ENCODE results near the gene RIN2.

Gene RIN2

GRCh38 chr20:19758133-19758500 is at the start of gene RIN2:
RIN2 (plus strand) TSS chr20:19758258; CDS start chr20:19889602, 131,344 bp downstream.
- DNase-seq: no peak

DNA sequence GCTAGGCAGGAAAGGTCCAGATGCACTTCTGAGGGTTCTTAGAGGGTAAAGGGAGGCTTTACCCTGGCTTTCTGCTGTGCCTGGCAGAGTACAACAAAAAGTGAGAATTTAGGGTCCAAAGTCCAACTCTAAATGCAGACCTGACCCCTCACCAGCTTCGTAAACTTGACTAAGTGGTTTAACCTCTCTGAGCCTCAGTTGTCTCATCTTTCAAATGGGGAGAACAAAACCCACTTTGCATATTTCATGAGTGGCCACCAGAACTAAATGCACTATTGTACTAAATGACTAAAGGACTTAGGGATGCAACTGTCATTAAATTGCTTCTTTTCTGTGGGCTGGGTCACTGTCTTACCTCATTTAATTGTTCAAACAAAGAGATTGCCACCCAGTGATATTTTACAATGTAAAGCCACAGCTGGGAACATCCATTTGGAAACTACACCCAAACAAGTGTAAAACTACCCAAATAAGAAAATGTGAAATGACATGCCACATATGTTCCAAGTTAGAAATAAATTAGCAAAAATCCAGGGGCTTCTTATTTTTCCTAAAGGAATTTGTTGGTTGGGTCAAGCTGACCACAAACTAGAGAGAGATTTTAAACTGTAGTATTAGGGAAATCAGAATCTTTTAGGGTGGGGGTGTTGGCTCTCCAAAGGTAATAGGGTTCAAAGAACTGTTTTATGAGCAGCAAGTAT is 48.3 kb upstream of the RIN2 start:
- no peak for DNase-seq

DNA sequence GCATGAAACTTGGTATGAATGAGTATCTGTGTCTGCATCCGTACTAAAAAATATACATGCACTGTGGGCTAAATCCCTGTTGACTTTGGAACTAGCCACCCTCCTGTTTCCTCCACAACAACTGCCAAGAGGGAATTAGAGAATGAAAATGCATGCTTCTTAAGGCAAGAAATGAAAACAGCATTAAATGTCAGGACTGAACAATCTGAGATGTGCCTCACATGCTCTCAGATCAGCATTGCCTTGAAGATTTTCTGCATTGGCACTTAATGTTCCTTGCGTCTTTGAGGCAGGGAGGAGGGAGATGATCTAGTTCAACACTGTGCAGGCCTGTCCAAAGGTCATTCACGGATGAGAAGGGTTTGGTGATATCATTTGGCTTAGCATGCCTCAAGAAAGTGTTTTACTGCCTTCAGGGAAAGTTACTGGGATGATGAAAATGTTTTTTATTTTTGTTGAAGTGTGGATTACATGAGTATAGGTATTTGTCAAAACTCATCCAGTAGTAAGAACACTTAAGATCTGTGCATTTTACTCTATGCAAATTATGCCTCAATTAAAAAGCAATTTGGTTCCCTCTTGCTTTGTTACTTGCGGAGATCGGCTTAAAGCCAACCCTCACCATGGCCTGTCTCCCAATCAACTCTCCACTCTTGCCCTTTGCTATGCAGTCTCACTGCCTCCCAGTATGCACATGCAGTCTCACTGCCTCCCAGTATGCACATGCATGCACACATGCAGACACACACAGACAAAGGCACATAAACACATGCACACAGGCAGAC is 47.5 kb upstream of the RIN2 start:
- DNase-seq: no peak

DNA sequence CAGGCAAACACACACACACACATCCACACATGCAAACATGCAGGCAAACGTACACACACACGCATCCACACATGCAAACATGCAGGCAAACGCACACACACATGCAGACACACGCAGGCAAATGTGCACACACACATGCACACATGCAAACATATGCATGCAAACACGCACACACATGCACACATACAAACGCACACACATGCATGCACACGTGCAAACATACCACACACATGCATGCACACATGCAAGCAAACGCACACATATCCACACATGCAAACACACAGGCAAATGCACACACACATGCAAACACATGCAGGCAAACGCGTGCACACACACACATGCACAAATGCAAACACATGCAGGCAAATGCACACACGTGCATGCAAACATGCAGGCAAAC is 46.9 kb upstream of the RIN2 start:
- no peak for DNase-seq

DNA sequence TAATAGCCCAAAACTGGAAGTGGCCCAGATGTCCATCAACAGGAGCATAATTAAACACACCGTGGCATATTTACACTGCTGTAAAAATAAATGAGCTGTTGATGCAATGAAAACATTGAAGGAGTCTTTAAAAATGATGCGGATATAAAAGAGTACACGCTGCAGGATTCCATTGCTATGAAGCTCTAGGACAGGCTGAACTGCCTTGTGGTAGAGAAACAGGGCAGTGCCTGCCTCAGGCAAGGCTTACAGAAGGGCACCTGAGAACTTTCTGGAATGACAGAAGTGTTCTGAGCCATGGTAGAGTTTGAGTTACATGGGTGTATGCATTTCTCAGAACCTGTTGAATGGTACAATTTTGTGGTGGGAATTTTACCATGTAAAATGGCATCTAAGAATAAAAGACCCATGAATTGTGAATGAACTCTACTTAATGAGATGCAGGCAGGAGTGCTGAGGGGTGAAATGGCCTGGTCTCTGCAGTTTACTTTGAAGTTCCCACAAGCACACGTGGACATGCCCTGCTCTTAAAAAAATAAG is 45.3 kb upstream of the RIN2 start:
- no peak for DNase-seq

DNA sequence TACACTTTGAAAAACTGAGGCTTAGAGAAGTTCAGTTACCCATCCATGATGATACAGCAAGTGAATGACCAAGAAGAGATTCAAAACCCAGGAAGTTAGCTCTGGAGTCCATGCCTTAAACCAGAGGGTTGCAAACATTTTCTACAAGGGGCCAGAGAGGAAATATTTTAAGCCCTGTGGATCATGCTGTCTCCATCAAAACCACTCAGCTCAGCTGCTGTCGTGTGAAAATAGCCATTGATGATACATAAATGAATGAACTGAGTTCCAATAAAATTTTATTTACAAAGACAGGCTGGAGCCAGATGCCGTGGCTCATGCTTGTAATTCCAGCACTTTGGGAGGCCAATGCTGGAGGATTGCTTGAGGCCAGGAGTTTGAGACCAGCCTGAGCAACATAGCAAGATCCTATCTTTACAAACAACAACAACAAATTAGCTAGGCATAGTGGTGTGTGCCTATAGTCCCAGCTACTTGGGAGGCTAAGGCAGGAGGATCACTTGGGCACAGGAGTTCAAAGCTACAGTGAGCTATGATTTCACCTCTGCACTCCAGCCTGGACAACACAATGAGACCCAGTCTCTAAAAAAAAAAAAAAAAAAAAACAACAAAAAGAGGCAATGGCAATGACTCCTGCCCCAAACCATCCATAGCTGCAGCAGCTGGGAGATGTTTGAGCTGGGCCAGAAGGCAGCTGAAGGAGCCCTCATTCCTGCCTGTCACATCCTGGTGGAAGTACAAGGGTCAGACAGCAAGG is 44.1 kb upstream of the RIN2 start:
- DNase-seq: no peak

- no peak for DNase-seq
Observed at GRCh38 chr20:19714579-19714840, 43.5 kb upstream of the RIN2 start.

GRCh38 chr20:19715986-19716385 is 42.1 kb upstream of the RIN2 start:
- DNase-seq: no peak

DNA sequence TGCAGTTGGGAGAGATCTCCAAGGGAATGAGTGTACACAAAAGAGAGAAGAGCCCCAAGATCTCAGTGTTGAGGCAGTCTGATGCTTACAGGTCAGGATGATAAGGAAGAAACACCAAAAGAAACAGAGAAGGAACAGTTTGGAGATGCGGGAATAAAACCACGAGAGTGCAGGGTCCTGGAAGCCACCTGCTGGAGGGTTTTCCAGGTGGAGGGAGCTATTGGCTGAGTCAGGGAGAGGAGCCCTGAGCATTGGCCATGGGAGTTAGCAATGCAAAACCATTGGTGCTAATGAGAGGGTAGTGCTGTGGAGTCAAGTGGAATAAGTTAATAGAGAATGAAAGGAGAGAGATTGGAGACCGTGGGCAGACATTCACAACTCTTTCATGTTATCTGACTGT is 39.2 kb upstream of the RIN2 start:
- DNase-seq: no peak

- DNase-seq: no peak
Observed at GRCh38 chr20:19720991-19721390, 37.1 kb upstream of the RIN2 start.

DNA sequence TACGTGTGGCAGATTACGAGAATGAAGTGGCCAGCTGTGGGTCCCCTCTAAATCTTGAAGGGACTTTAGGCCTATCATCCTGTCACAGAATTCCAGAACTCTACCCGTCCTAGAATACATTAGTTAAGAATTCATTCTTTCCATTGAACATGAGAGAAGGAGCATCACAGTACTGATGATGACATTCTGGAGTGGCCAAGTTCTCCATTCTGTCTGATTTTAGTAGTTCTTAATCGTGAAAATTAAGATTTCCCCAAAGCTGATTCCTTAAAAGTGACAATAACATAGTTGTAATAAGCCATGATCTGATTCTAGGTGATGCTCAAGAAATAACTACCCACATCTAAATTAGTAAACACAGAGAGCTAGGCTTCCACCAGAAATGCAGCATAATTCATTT is 35.0 kb upstream of the RIN2 start:
- no peak for DNase-seq

GRCh38 chr20:19723813-19724430 is 34.1 kb upstream of the RIN2 start:
- no peak for DNase-seq

DNA sequence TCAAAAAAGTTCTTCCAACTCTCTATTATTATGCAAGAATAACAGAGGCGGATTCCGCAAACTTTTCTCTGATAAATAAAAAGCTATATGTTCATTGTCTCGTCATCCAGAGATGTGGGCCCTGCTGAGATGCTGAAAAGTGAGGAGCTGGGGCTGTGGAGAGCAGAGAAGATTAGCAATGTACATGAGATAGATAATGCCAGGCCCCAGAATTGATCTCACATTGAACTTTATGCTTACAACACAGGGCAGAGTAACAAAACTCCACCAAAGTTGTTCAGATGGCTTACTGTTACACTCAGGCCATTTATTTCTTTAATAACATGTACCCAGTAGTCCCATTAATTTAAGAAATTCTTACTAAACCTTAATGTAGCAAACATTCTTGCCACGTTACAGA is 32.7 kb upstream of the RIN2 start:
- no peak for DNase-seq

DNA sequence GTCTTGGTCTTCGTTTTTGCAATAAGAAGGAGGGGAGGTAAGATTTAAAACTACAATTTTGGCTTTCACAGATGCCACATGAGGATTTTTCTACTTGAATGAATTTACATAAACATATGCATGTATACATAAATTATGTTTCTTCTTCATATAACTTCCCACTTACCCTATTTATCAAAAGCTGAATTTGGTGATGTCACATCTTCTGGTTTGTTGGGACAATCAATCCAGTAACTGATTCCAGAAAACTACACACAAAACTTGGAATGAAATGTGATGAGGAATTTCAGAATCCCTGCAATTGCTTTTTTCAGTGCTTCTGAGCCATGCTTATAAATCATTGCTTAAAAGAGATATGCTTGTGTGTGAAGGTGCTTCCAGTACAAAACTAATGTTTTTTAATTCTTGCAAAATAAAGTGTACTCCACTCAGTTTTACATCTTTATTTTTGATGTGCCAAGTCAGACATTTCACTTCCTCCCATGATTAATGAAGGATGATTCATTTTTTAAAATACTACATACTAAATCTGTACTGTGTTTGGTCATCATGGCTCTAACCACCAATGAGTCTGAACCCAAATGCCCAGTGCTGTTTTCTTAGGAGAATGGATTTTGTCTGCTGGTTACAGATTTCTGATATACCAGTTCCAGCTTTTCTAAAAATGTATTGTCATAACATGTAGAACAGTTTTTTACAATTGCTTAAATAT is 32.1 kb upstream of the RIN2 start:
- DNase-seq: no peak

GRCh38 chr20:19727251-19727847 is 30.7 kb upstream of the RIN2 start:
- DNase-seq: no peak

GRCh38 chr20:19729672-19730071 is 28.4 kb upstream of the RIN2 start:
- DNase-seq: no peak

DNA sequence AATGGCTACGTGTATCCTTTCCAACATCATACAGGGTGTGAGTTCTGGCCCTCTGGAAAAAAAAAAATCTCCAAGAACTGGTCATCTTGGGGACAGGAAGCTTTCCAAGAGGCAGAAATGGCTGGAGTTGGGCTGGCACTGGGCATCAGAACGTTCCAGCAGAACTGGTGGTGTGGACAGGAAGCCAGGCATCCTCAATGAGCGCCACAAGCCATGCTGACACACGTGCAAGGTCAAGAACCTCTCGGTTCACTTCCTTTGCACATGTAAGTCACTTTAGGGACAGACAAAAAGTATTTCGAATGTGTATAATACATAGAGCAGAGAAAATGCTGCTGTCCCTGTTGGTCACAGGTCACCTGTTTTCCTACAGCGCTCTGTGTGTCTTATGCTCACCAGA is 27.4 kb upstream of the RIN2 start:
- DNase-seq: no peak

- no peak for DNase-seq
Observed at GRCh38 chr20:19734811-19735210, 23.2 kb upstream of the RIN2 start.

GRCh38 chr20:19735446-19735845 is 22.6 kb upstream of the RIN2 start:
- DNase-seq: no peak

DNA sequence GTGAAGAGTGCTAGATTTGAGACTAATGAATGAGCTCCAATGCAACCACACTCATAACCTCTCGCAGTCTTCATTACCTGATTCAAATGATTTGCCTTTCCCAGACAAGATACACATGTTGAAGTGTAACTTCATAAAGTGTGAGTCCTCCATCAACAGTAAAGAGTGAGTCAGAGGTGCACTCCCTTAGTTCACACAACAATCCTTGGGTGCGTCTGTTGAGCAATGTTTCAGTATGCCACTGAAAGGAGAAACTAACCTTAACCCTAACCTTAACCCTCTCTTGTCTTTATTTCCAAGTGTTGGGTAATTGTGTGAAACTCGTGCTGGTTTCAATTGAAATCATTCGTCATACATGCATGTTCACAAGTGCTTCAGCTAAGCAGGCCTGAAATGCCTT is 21.0 kb upstream of the RIN2 start:
- DNase-seq: no peak

- DNase-seq: no peak
Observed at GRCh38 chr20:19738951-19739350, 19.1 kb upstream of the RIN2 start.

DNA sequence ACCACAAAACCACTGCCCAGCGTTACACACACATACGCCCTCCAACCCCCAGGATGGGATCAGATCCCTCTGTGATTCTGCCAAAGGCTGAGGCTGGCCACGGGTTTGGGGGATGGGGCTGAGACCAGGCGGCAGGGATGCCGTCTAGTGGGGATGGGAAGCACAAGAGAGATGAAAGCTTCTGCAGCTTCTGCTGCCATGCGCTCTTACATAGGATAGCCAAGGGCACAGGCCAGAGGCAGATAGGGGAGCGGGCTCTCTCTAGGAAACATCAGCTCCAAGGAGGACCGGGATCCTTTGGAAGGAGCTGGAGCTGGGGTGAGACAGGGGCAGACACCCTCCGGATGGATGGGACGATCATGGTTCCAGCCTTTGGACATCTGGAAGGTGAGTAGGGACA is 18.7 kb upstream of the RIN2 start:
- no peak for DNase-seq

Data from stimulated activated naive CD4-positive, alpha-beta T cell treated with Interleukin-2 at 50 U/mL for 16 hours (primary cell).